HepG2 (cell line): ENCODE results near the gene THBS4. TPM values are rescaled to one million over a fixed set of nuclear protein-coding genes. Genes with fewer than 3 reads are reported as not detected.

Source experiments
- ATAC-seq: fragments of 200-7000 bp; cut with Tn5 transposase; 3 replicates; pipeline ENCODE4 v1.9.1; 2020; ENCODE audit warnings: mild to moderate bottlenecking, moderate library complexity
- BruUV-seq: library from RNA; stranded (reverse); fragments of 400-500 nt; replicated peaks from 2 replicates; lab custom pipeline; 2021; lab: Mats Ljungman, UMichigan
- CTCF ChIA-PET: fragments of 300-600 bp; formaldehyde crosslinking; extraction: SDS; loops from one replicate; lab custom pipeline; 2021; ENCODE audit warnings: low total read pairs, inconsistent platforms, low intra/inter-chr PET ratio; lab: Yijun Ruan, JAX
- POLR2A ChIA-PET: fragments of 350-600 bp; sonication (Branson Sonifier 250); formaldehyde crosslinking; loops from one replicate; lab custom pipeline; 2020; ENCODE audit warnings: antibody characterized with exemption, inconsistent platforms; lab: Yijun Ruan, JAX
- DNase-seq: peaks from one replicate; pipeline ENCODE4 v3.0.0-alpha.2; 2015; ENCODE audit warnings: low spot score
- FAIRE-seq: peaks from 3 replicates; lab custom pipeline; 2011; peaks lifted over from hg19 to GRCh38; lab: Jason Lieb, UNC
- H2AFZ ChIP-seq: one replicate; pipeline ENCODE4 v1.6.1; 2011; ENCODE audit warnings: low read length, inconsistent platforms
- H3K27ac ChIP-seq: fragments of 300-600 bp; 3 replicates; pipeline ENCODE4 v1.8.0; 2011; ENCODE audit warnings: mixed run types, mild to moderate bottlenecking, mixed read lengths, low read length, inconsistent platforms; ENCODE audit not compliant: insufficient read depth; ENCODE audit errors: extremely low read length
- H3K27me3 ChIP-seq, 2 experiments: fragments of 200-600 bp in 1 of 2; 2 replicates in 1 of 2; 3 replicates in 1 of 2; pipeline versions ENCODE4 v1.6.0 to v1.8.0; 2011; ENCODE audit warnings: low read length in 2 of 2, mild to moderate bottlenecking in 2 of 2, moderate library complexity in 2 of 2, inconsistent platforms in 1 of 2; ENCODE audit not compliant: insufficient read depth in 2 of 2, control insufficient read depth in 1 of 2
- H3K36me3 ChIP-seq, 2 experiments: fragments of 200-600 bp in 1 of 2; replicated peaks in 1 of 2; 2 replicates in 1 of 2; 3 replicates in 1 of 2; pipeline versions ENCODE4 v1.5.1 to v1.8.0; 2011; ENCODE audit warnings: low read length in 2 of 2, inconsistent platforms in 1 of 2; ENCODE audit not compliant: insufficient read depth in 2 of 2, control insufficient read depth in 1 of 2
- H3K4me1 ChIP-seq: 2 replicates; pipeline ENCODE4 v1.5.1; 2012; ENCODE audit warnings: low read length, inconsistent platforms; ENCODE audit not compliant: insufficient read depth
- H3K4me2 ChIP-seq: 2 replicates; pipeline ENCODE4 v1.6.0; 2011; ENCODE audit warnings: low read depth, low read length, inconsistent platforms
- H3K4me3 ChIP-seq, 3 experiments: fragments of 200-600 bp in 1 of 3; sonication (generic), shearing (Covaris generic) in 1 of 3; replicated peaks in 1 of 3; 2 replicates each; pipeline ENCODE4 v1.5.1; 2011 to 2016; ENCODE audit warnings: low read length in 3 of 3, inconsistent platforms in 2 of 3, low read depth in 2 of 3, mild to moderate bottlenecking in 2 of 3, control low read depth in 1 of 3, mixed read lengths in 1 of 3; ENCODE audit not compliant: insufficient read depth in 1 of 3
- H3K79me2 ChIP-seq: one replicate; pipeline ENCODE4 v1.6.1; 2011; ENCODE audit warnings: low read length, inconsistent platforms; ENCODE audit not compliant: insufficient read depth
- H3K9ac ChIP-seq: 2 replicates; pipeline ENCODE4 v1.6.0; 2011; ENCODE audit warnings: mild to moderate bottlenecking, low read depth, low read length, inconsistent platforms; ENCODE audit not compliant: insufficient read depth
- H3K9me3 ChIP-seq: 2 replicates; pipeline ENCODE4 v1.5.1; 2012; ENCODE audit warnings: mild to moderate bottlenecking, low read length
- H4K20me1 ChIP-seq: 2 replicates; pipeline ENCODE4 v1.6.0; 2011; ENCODE audit warnings: inconsistent platforms, mild to moderate bottlenecking, low read length, moderate library complexity; ENCODE audit not compliant: insufficient read depth
- ATF3 ChIP-seq: sonication (generic); formaldehyde crosslinking; IDR thresholded peaks from 2 replicates; pipeline ENCODE4 v1.4.0; 2020; ENCODE audit warnings: missing genetic modification reagents
- CCAR2 ChIP-seq: fragments of 200-400 bp; formaldehyde crosslinking; optimal IDR thresholded peaks from 2 replicates; pipeline ENCODE3; 2018; ENCODE audit warnings: low read depth, mild to moderate bottlenecking, low read length, moderate library complexity
- CEBPB ChIP-seq: IDR thresholded peaks from 2 replicates; pipeline ENCODE4 v1.6.1; 2011; ENCODE audit warnings: low read depth, low read length, improper control_type of control experiment, borderline replicate concordance
- CEBPG ChIP-seq: IDR thresholded peaks from 2 replicates; pipeline ENCODE4 v1.6.1; 2016
- ELF4 ChIP-seq: sonication (generic); formaldehyde crosslinking; IDR thresholded peaks from 2 replicates; pipeline ENCODE4 v1.5.0; 2020; ENCODE audit warnings: missing genetic modification reagents, mild to moderate bottlenecking, moderate library complexity, borderline replicate concordance
- FOXJ3 ChIP-seq: sonication (generic); formaldehyde crosslinking; IDR thresholded peaks from 2 replicates; pipeline ENCODE4 v1.4.0; 2020; ENCODE audit warnings: missing genetic modification reagents, mild to moderate bottlenecking, borderline replicate concordance
- HMGA1 ChIP-seq: sonication (generic); formaldehyde crosslinking; conservative IDR thresholded peaks from 2 replicates; pipeline ENCODE4 v1.4.0; 2020; ENCODE audit warnings: missing genetic modification reagents
- PAXIP1 ChIP-seq: sonication (generic); formaldehyde crosslinking; conservative IDR thresholded peaks from 2 replicates; pipeline ENCODE4 v1.4.0; 2020; ENCODE audit warnings: mild to moderate bottlenecking, missing genetic modification reagents, moderate library complexity
- RARG ChIP-seq: sonication (generic); formaldehyde crosslinking; IDR thresholded peaks from 2 replicates; pipeline ENCODE4 v1.4.0; 2020; ENCODE audit warnings: low read depth, mild to moderate bottlenecking, missing genetic modification reagents
- TEAD2 ChIP-seq: sonication (generic); formaldehyde crosslinking; IDR thresholded peaks from 2 replicates; pipeline ENCODE4 v1.9.0; 2021; ENCODE audit warnings: missing genetic modification reagents
- USF2 ChIP-seq, 2 experiments: sonication (generic) in 1 of 2; formaldehyde crosslinking in 1 of 2; IDR thresholded peaks; 2 replicates each; pipeline versions ENCODE4 v1.5.1 to v1.6.1; 2011 to 2020; ENCODE audit warnings: borderline replicate concordance in 1 of 2, low read depth in 1 of 2, low read length in 1 of 2, mild to moderate bottlenecking in 1 of 2, missing genetic modification reagents in 1 of 2, moderate library complexity in 1 of 2
- ZBTB10 ChIP-seq: sonication (generic); formaldehyde crosslinking; IDR thresholded peaks from 2 replicates; pipeline ENCODE4 v1.4.0; 2020; ENCODE audit warnings: missing genetic modification reagents, borderline replicate concordance
- ZBTB7B ChIP-seq: sonication (generic); formaldehyde crosslinking; IDR thresholded peaks from 2 replicates; pipeline ENCODE4 v1.4.0; 2020; ENCODE audit warnings: missing genetic modification reagents
- ZFP62 ChIP-seq: sonication (generic); formaldehyde crosslinking; IDR thresholded peaks from 2 replicates; pipeline ENCODE4 v1.4.0; 2020; ENCODE audit warnings: missing genetic modification reagents
- ZNF33B ChIP-seq: sonication (generic); formaldehyde crosslinking; IDR thresholded peaks from 2 replicates; pipeline ENCODE4 v1.5.1; 2020; ENCODE audit warnings: mild to moderate bottlenecking, missing genetic modification reagents
- WGBS: methylation state at CpG from one replicate; pipeline ENCODE4 v1.1.6; 2017; ENCODE audit warnings: low lambda C conversion rate; 5-methylcytosine and 5-hydroxymethylcytosine counted together
- in situ Hi-C: cut with HindIII; loops from 2 replicates; pipeline ENCODE4 v1.10.0; 2017; ENCODE audit warnings: low pct_unique_long_range_greater_than_20kb; ENCODE audit not compliant: extremely low pct_ligation_motif_present
- intact Hi-C: fragments of 100-400 bp; cut with micrococcal nuclease; formaldehyde crosslinking; loops from one replicate; pipeline ENCODE4 v1.10.0; 2022; ENCODE audit not compliant: unreplicated experiment
- polyA plus RNA-seq, 8 experiments: library from polyadenylated mRNA; depleted of rRNA in 3 of 8; stranded (reverse) in 7 of 8; unstranded in 1 of 8; fragments of >200 nt; fragmentation: Illumina TruSeq in 4 of 8; extraction: Trizol in 4 of 8; gene quantifications; 2 replicates each; pipeline versions ENCODE4 v1.2.1 to v1.2.3, GENCODE V29; 2011 to 2016; ENCODE audit warnings: low read depth in 4 of 8, missing spikeins in 1 of 8, mixed read lengths in 1 of 8; ENCODE audit not compliant: insufficient read depth in 1 of 8
- total RNA-seq, 5 experiments: library from RNA; depleted of rRNA; stranded (reverse); fragments of >200 nt; fragmentation: Illumina TruSeq; extraction: Trizol; gene quantifications; 2 replicates each; pipeline ENCODE4 v1.2.3, GENCODE V29; 2016; ENCODE audit warnings: low read depth in 1 of 5

Gene THBS4
- total and polyA plus RNA-seq, 2 of the 13 experiments (the other 11 are each of a cell fraction or from before 2014, with no cell fraction given), result 0.60 to 1.2 TPM

- peak; percentile 79 for TF ChIP-seq PAXIP1 (CRISPR knock-in tag)
These were observed 93.0 kb downstream of the THBS4 start (continued) for GRCh38 chr5:80128141-80128540.

- in situ Hi-C loops, result no loop called here
These were observed 94.0 kb downstream of the THBS4 start for GRCh38 chr5:80129146-80129545.

More at GRCh38 chr5:80129146-80129545, 94.0 kb downstream of the THBS4 start:
- H3K4me2 ChIP-seq, result no peak overlapping the region
- ATAC-seq (no peak), FAIRE-seq (no peak), DNase-seq (no peak)
- CTCF ChIA-PET, result no interaction called here
- peaks cover 17% of the 10 kb centered on the region for H3K4me1 ChIP-seq
- H3K27me3 ChIP-seq, result no peaks in the 10 kb centered on the region
- no peaks in the 10 kb centered on the region for H4K20me1 ChIP-seq
- WGBS, result 64% methylated on average over 5 of the region's 5 CpGs
- H3K27ac ChIP-seq, result no peak overlapping the region
- no peaks in the 10 kb centered on the region for H3K79me2 ChIP-seq
- TF ChIP-seq CEBPB (peak; percentile 7; the same call in 1 of the 2 replicates), FOXJ3 (CRISPR knock-in tag) (no peak), ZBTB10 (CRISPR knock-in tag) (no peak), ZFP62 (CRISPR knock-in tag) (no peak), ATF3 (CRISPR knock-in tag) (no peak), ZBTB7B (CRISPR knock-in tag) (no peak), HMGA1 (CRISPR knock-in tag) (no peak), ZNF33B (CRISPR knock-in tag) (no peak), CCAR2 (no peak), RARG (CRISPR knock-in tag) (no peak), ELF4 (no peak), CEBPG (CRISPR knock-in tag) (peak; percentile 53; the same call in 1 of the 2 replicates), USF2 (IDR thresholded peaks at IDR 0.05; ENCODE audit: low read depth, low read length) (no peak), USF2 (CRISPR knock-in tag; IDR thresholded peaks at IDR 0.05; ENCODE audit: borderline replicate concordance) (no peak), TEAD2 (CRISPR knock-in tag) (no peak)
- POLR2A ChIA-PET, result no interaction called here
- no peak overlapping the region for H3K4me3 ChIP-seq
- H2AFZ ChIP-seq, result no peak overlapping the region
- no peaks in the 10 kb centered on the region for H3K36me3 ChIP-seq
- BruUV-seq, result no TSS peak
- H3K9me3 ChIP-seq, result 0 out of 2 replicates have a peak, but pooled peaks cover 4% of the 10 kb centered on the region
- no peak overlapping the region for H3K9ac ChIP-seq
- intact Hi-C loops, result no loop called here
